ENCODE data around the gene BCLAF3.

BCLAF3 gene

GRCh38 chrX:20001588-20001987 lies 10.7 kb upstream of the BCLAF3 start:
- DNase-seq (ENCODE audit: extremely low read depth, low read depth) = no peak
- TF ChIP-seq, protein P1, sequence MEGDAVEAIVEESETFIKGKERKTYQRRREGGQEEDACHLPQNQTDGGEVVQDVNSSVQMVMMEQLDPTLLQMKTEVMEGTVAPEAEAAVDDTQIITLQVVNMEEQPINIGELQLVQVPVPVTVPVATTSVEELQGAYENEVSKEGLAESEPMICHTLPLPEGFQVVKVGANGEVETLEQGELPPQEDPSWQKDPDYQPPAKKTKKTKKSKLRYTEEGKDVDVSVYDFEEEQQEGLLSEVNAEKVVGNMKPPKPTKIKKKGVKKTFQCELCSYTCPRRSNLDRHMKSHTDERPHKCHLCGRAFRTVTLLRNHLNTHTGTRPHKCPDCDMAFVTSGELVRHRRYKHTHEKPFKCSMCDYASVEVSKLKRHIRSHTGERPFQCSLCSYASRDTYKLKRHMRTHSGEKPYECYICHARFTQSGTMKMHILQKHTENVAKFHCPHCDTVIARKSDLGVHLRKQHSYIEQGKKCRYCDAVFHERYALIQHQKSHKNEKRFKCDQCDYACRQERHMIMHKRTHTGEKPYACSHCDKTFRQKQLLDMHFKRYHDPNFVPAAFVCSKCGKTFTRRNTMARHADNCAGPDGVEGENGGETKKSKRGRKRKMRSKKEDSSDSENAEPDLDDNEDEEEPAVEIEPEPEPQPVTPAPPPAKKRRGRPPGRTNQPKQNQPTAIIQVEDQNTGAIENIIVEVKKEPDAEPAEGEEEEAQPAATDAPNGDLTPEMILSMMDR (IDR thresholded peaks at IDR 0.05; ENCODE audit: low read depth, low read length) = no peak

DNA sequence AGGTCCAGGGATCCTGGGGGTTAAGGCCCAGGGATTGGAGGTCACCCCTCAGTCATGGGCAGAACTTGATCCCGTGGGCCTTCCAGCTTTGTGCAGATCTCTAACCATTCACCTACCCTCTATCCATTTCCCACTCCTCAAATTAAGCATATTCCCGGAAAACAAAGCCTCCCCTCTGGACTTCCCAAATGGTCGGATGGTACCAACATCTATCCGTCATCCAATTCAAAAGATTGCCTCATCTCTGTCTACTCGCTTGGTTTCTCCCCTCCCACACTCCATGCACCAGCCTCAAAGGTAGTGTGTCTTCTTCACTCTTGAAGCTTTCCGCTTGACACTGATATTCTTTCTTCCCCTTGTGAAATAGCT lies 473 bp upstream of the BCLAF3 start:
- DNase-seq (ENCODE audit: extremely low read depth, low read depth) = no peak
- TF ChIP-seq, protein P1 (IDR thresholded peaks at IDR 0.05; ENCODE audit: low read depth, low read length) = no peak

GRCh38 chrX:19990151-19990555 lies 708 bp downstream of the BCLAF3 start:
- DNase-seq (ENCODE audit: extremely low read depth, low read depth) = no peak
- TF ChIP-seq, protein P1 (IDR thresholded peaks at IDR 0.05; ENCODE audit: low read depth, low read length) = no peak

DNA sequence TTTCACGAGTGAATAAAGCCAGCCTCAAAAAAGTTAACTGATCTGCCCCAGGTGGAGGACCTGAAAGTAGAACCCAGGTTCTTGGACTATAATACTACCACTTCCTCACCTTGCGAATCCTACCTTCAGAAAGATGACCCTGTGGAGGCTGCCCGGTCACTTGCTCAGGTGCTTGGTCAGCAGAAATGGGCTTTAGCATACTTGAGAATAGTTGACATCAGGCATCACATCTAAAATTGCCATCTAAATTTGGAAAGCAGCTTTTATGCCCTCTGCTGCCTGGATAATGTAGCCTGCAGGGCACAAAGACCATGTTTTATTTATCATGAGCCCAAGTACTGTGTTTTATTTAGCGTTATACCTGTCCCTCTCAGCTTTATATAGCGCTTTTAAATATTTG lies 3.0 kb downstream of the BCLAF3 start:
- TF ChIP-seq, protein P1 (IDR thresholded peaks at IDR 0.05; ENCODE audit: low read depth, low read length) = no peak
- DNase-seq (ENCODE audit: extremely low read depth, low read depth) = no peak

DNA sequence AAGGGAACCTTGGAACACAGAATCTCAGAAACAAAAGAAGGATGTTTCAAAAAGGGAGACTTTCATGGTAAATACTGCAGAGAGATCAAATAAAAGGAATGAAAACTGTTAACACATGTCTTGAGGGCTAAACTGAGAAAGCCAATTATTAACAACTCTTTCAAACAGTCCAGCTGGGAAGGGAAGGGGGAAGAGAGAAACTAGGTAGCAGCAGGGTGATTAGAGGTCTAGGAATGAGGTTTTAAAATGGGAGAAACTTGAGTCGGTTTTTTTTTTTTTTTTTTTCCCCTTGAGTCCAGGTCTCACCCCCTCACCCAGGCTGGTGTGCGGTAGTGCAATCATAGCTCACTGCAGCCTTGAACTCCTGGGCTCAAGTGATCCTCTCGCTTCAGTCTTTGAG lies 4.3 kb downstream of the BCLAF3 start:
- TF ChIP-seq, protein P1 (IDR thresholded peaks at IDR 0.05; ENCODE audit: low read depth, low read length) = no peak
- no peak for DNase-seq (ENCODE audit: extremely low read depth, low read depth)

GRCh38 chrX:19981947-19982346 lies 8.9 kb downstream of the BCLAF3 start:
- TF ChIP-seq, protein P1 (IDR thresholded peaks at IDR 0.05; ENCODE audit: low read depth, low read length) = no peak
- no peak for DNase-seq (ENCODE audit: extremely low read depth, low read depth)

- TF ChIP-seq, protein P1 (IDR thresholded peaks at IDR 0.05; ENCODE audit: low read depth, low read length) = no peak
- DNase-seq (ENCODE audit: extremely low read depth, low read depth) = no peak
Observed at GRCh38 chrX:19975845-19976244, 15.0 kb downstream of the BCLAF3 start.
